Esophagus squamous epithelium (tissue), 4 donors: Measurements from ENCODE around the gene NOTCH2NLA.
"Not testable (repeated sequence)": the region's sequence is repeated elsewhere in the genome, so short reads cannot be mapped to it uniquely, and the experiment has no call there.

Source experiments
- POLR2A ChIP-seq, 4 donors: fragments of 450-650 bp; IDR thresholded peaks; one replicate each; pipeline ENCODE4 v1.6.1; 2017; ENCODE audit warnings: antibody characterized with exemption in 4 of 4, mild to moderate bottlenecking in 4 of 4, moderate library complexity in 3 of 4
- TF ChIP-seq, protein P1 (sequence below), 6 experiments: fragments of 450-650 bp in 4 of 6; fragments of 200-600 bp in 2 of 6; sonication (generic) in 2 of 6; IDR thresholded peaks; one replicate each; pipeline ENCODE4 v1.5.1; 2016 to 2019; ENCODE audit warnings: antibody characterized with exemption in 6 of 6, mild to moderate bottlenecking in 4 of 6, moderate library complexity in 4 of 6

DNA sequence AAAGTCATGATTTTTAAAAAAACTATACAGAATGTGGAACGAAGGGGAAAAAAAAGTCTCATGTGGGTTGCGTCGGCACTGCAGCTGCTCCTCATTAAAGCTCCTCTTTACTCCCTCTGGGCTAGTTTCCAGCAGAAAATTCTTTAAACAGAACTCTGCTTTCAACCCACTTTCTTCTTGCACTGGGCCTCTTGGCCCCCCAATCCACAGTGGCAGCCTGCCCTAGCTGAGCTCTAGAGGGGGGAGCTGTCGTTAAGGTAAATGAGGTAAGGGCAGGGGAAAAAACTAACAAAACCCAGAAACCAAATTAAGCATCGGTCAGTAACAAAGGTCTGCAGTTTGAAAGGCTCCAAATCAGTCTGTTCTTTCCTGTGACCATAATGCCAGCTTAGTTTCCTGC, 54.3 kb downstream of the NOTCH2NLA start:
- TF ChIP-seq, protein P1, sequence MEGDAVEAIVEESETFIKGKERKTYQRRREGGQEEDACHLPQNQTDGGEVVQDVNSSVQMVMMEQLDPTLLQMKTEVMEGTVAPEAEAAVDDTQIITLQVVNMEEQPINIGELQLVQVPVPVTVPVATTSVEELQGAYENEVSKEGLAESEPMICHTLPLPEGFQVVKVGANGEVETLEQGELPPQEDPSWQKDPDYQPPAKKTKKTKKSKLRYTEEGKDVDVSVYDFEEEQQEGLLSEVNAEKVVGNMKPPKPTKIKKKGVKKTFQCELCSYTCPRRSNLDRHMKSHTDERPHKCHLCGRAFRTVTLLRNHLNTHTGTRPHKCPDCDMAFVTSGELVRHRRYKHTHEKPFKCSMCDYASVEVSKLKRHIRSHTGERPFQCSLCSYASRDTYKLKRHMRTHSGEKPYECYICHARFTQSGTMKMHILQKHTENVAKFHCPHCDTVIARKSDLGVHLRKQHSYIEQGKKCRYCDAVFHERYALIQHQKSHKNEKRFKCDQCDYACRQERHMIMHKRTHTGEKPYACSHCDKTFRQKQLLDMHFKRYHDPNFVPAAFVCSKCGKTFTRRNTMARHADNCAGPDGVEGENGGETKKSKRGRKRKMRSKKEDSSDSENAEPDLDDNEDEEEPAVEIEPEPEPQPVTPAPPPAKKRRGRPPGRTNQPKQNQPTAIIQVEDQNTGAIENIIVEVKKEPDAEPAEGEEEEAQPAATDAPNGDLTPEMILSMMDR (IDR thresholded peaks at IDR 0.05), result not testable (repeated sequence)
- TF ChIP-seq POLR2A (IDR thresholded peaks at IDR 0.05), result not testable (repeated sequence)
